Measurements from ENCODE around the gene ADCY10.
"Not testable (repeated sequence)": the region's sequence is repeated elsewhere in the genome, so short reads cannot be mapped to it uniquely, and the experiment has no call there.

DNA sequence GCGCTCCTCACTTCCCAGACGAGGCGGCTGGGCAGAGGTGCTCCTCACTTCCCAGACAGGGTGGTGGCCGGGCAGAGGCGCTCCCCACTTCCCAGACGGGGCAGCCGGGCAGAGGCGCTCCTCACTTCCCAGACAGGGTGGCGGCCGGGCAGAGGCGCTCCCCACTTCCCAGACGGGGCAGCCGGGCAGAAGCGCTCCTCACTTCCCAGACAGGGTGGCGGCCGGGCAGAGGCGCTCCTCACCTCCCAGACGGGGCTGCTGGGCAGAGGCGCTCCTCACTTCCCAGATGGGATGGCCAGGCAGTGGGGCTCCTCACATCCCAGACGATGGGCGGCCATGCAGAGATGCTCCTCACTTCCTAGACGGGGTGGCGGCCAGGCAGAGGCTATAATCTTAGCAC, 107.7 kb downstream of the ADCY10 start:
- TF ChIP-seq, protein P1, sequence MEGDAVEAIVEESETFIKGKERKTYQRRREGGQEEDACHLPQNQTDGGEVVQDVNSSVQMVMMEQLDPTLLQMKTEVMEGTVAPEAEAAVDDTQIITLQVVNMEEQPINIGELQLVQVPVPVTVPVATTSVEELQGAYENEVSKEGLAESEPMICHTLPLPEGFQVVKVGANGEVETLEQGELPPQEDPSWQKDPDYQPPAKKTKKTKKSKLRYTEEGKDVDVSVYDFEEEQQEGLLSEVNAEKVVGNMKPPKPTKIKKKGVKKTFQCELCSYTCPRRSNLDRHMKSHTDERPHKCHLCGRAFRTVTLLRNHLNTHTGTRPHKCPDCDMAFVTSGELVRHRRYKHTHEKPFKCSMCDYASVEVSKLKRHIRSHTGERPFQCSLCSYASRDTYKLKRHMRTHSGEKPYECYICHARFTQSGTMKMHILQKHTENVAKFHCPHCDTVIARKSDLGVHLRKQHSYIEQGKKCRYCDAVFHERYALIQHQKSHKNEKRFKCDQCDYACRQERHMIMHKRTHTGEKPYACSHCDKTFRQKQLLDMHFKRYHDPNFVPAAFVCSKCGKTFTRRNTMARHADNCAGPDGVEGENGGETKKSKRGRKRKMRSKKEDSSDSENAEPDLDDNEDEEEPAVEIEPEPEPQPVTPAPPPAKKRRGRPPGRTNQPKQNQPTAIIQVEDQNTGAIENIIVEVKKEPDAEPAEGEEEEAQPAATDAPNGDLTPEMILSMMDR (IDR thresholded peaks at IDR 0.05; ENCODE audit: poor library complexity) = not testable (repeated sequence)
- TF ChIP-seq EZH2 (IDR thresholded peaks at IDR 0.05; ENCODE audit: borderline replicate concordance); EZH2phosphoT487 (IDR thresholded peaks at IDR 0.05; ENCODE audit: low read depth, severe bottlenecking, unreplicated experiment): not testable (repeated sequence)

Data from hepatocyte (in vitro differentiated cells).